Measurements from ENCODE around the gene SCGB3A1.

The SCGB3A1 gene

DNA sequence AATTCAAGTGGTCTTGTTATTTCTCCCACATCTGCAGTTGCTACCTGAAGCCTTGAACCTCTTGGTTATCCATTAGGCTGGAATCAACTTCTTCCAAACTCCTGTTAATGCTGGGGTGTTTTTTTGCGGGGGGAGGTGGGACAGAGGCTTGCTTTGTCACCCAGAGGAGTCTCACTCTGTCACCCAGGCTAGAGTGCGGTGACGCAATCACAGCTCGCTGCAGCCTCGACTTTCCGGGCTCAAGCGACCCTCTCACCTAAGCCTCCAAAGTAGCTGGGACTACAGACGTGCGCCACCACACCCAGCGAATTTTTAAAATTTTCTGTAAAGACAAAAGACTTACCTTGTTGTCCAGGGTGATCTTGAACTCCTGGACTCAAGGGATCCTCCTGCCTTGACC lies 4.4 kb downstream of the SCGB3A1 start:
- no peak for DNase-seq (ENCODE audit: low spot score)

- DNase-seq (ENCODE audit: low spot score) = no peak
Measured at GRCh38 chr5:180586204-180586603, 5.1 kb downstream of the SCGB3A1 start.

- DNase-seq (ENCODE audit: low spot score) = no peak
Measured at GRCh38 chr5:180583738-180584137, 7.6 kb downstream of the SCGB3A1 start.

DNA sequence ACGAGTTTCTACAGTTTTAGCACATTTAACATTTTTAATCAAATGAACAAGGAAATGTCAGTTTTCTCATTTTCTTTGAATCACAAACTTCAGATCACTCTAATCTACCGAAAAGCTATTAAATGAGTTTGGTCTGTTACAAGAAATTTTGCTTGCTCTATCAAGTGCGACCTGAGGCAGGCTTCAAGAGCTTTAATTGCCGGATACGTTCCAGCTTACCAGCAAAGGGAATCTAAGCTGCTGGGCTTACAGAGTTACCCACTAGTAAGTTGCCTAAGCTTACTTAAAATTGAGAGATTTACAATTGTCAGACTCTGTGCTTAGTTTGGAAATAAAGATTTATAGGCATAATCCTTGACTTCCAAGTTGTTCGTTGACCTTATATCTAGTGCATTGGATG lies 10.6 kb downstream of the SCGB3A1 start:
- DNase-seq (ENCODE audit: low spot score) = no peak

- no peak for DNase-seq (ENCODE audit: low spot score)
Measured at GRCh38 chr5:180575571-180575970, 15.7 kb downstream of the SCGB3A1 start.

DNA sequence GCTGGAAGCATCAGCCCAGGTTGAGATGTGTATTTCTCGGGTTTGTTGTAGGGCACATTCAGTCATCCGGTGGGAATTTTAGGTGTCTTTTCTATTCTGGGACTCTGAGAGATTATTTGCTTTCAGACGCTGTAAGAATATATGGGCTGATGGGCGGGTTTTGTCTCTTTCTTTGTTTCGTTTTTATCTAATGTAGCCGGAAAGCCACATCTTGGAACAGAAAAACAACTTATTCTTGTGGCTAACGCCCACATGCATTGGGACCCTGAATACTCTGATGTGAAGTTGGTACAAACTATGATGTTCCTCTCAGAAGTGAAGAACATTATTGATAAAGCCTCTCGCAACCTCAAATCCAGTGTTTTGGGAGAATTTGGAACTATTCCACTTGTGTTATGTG lies 22.4 kb downstream of the SCGB3A1 start:
- DNase-seq (ENCODE audit: low spot score) = no peak

DNA sequence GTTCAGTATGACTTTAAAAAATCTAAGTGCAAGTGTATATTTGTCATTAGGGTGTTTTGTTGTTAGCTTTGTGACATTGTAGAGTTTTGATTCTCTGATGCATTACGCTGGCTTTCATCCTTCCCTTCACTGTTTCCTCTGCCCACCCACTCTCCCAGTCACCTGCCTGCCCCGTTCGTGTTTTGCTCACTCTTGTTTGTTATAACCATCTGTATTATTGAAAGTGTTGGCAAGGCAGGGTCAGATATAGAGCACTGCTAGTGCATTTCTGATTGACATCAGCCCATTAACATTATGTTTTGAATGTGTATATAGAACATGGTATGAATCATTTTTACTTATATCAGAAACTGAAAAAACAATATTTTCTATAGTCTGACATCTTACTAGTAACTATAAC lies 27.3 kb downstream of the SCGB3A1 start:
- DNase-seq (ENCODE audit: low spot score) = no peak

DNA sequence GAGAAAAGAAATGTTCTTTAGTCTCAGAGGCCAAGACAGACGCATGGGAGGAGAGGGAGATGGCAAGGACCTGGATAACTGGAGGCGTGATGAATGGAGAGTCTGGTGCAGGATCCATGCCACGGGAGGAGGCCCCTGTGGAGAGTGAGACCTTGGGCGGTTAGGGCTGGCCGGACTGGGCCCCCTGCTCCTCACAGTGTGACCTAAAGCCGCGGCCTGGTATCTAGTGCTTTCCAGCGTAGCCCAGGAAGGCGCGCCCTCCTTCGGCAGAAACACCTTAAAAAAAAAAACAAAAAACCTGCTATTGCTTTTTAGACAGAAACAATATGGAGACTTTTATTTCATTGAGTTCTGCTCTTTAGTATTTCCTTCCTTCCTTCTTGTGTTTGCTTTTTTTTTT lies 33.1 kb downstream of the SCGB3A1 start:
- DNase-seq (ENCODE audit: low spot score) = no peak

DNA sequence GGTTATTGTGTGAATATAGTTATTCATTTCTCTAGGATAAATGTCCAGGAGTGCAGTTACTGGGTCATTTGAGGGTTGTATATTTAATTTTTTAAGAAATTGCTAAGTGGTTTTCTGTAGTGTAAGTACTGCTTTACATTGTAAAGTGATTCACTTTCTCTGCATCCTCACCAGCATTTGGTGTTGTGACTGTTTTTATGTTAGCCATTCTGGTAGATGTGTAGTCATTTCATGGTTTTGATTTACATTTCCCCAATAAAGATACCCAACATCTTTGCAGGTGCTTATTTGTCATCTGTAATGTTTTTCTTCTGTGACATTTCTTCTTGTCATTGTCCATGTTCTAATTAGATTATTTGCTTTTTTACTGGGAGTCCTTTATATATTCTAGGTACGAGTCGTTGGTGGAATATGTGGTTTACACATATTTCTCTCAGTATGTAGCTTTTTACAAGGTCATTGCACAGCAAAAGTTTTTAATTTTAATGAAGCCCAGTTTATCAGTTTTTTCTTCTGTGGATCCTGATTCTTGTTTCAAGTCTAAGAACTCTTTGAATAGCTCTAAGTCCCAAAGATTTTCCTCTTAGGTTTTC lies 34.0 kb downstream of the SCGB3A1 start:
- no peak for DNase-seq (ENCODE audit: low spot score)

- DNase-seq (ENCODE audit: low spot score) = no peak
Measured at GRCh38 chr5:180555168-180555921, 36.0 kb downstream of the SCGB3A1 start.

DNA sequence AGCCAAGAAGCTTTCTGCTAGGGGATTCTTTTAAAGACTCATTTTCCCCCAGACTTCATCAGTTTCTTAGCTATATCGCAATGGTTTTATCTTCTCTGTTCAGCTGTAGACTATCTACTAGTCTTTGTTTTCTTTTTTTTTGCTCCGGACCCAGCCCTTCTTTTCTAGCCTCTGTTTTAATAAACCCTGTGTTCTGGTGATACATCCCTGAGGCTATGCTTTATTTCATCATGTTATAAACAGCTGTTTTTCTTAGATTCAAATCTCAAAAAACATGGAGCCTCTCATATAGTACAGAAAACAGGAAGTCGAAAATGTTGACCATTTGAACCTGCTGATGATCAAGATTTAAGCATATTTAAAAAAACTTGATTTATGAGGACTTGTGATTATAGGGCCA lies 37.8 kb downstream of the SCGB3A1 start:
- DNase-seq (ENCODE audit: low spot score) = no peak

DNA sequence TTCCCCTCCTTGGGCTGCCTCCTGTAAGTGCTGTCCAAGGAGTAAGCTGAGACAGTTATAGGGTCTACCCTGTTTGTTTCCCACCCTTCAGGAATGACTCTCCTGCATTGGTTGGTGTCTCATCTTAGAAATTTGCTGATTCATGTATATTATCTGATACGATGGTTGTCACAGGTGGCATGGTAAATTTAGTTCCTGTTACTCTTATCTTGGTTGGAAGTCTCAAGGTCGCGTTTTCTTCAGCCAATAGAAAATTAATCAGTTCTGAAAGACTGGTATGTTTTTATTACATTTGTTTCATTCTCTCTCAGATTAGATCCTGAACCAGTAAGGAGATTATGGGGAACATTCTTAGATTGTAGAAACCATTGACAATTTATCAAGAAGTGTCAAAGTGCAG lies 42.7 kb downstream of the SCGB3A1 start:
- DNase-seq (ENCODE audit: low spot score) = no peak

GRCh38 chr5:180545248-180545647 lies 46.1 kb downstream of the SCGB3A1 start:
- no peak for DNase-seq (ENCODE audit: low spot score)

GRCh38 chr5:180541710-180542109 lies 49.6 kb downstream of the SCGB3A1 start:
- DNase-seq (ENCODE audit: low spot score) = no peak

Data from left forelimb (tissue), 1 donor.